HG02870 (cell line): Measurements from ENCODE around the gene DARS1.

ENCODE experiments used
- ATAC-seq: cut with Tn5 transposase; IDR thresholded peaks from one replicate; pipeline ENCODE4 v1.9.1; 2021; ENCODE audit warnings: mild to moderate bottlenecking, moderate library complexity; ENCODE audit not compliant: unreplicated experiment

DARS1 gene

DNA sequence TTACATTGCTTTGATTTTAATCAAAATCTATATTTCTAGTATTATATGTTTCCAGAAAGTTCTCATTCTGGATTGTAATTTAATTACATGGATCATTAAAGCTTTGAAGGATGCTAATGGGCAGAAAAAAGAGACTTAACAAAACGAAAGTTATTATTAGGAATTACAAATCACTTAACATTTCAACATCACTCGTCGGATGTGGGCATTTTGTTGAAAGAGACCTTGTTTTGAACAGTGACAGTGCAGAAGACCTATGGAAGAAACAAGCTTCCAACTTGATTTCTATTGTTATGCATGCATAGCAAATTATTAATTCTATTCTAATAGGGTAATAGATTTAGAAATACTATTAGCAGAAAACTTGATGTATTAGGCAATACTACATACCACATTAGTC, 31.4 kb upstream of the DARS1 start:
- no peak for ATAC-seq

DNA sequence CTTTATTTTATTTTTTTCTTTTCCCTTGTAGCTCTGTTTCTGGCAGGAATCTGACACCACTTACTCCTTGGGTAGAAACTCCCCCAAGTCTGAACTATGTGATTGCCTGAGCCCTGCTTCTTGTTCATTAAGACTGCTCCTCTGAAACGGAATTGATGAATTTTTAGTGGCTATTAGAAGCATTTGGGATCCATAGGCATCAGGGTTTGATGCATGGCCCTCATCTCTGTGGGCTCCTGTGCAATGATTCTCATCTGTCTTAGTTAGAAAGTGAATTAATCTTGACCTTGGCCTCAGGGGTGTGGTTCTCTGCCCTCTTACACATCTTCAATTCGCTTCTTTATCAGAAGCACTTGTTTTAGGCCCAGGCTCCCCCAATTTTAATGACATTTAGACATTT, 31.0 kb upstream of the DARS1 start:
- ATAC-seq: no peak

GRCh38 chr2:136015699-136016098, 30.3 kb upstream of the DARS1 start:
- no peak for ATAC-seq

DNA sequence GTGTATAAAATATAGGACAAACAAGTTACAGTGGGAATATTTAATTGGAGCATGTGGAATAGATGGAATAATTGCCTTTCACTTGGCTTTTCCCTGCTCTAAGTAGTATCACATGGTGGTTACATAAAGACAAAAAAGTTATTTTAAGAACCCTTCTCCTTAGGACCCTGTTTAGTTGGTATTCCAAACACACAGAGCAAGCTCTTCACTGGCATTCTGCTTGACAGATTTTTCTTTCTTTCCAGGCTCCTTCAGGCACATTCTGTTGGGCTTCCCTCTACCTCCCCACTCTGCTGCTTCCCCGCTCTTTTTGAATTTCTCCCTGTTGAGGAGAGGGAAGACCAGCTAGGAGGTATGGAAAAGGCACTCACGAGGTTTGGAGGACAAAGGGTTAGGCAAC, 29.0 kb upstream of the DARS1 start:
- no peak for ATAC-seq

GRCh38 chr2:136013955-136014354, 28.5 kb upstream of the DARS1 start:
- no peak for ATAC-seq

DNA sequence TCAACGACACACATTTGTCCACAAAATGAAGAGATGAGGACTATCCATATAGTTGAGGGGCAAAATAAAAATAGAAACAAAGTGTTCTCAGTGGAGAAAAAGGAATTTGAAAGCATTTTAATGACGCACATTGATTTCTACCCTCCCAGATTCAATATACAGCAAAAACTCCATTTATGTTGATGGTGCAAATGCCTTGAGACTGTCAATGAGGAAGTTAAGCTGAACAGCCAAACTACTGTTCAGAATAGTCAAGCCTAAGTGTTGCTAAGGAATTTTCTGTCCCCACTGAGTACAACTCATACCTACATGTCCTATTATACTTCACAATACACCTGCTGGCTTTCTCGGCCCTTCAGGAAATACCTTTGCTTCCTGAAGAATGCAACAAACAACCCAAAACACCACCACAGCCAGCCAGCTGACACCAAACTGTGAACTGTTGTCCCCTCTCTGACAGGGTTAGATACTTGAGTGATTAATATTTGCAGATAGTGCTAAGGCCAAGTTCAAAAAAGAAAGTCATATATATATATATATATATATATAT, 27.8 kb upstream of the DARS1 start:
- no peak for ATAC-seq

DNA sequence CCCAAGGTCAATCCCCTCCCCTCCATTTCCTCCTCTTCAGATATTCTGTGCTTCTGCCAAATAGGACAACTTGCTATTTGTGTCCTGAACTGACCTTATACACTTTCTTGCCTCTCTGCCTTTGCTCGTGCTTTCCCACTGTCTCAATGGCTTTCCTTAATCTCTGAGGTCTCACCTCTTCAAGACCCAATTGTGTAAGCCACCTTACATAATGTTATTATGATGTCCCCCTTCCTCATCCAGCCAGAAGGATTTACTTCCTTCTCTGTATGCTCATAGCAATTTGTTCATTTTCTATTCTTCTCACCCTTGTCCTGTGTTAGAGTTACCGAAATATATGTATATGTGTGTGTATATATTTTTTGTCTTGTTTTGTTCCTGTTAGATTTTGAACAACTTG, 26.9 kb upstream of the DARS1 start:
- ATAC-seq: no peak

DNA sequence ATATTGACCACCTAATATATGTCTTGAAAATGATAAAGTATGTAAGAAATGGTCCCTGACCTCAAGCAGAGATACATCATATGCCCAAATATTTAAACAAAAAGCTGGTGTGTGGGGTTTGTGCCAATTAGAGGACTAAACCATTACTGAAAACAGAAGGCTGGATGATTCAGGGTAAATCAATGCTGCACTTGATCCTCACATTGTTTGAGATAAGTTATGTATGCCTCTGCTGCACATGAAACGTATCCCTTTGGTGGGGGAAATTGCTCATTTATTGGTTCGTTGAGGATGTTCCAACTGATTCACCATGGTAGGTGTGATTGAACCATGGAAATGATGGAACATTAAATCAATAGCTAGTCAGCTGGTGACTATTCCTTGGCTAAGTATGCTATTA, 24.7 kb upstream of the DARS1 start:
- no peak for ATAC-seq

- no peak for ATAC-seq
These were observed 22.9 kb upstream of the DARS1 start for GRCh38 chr2:136008205-136008865.

- ATAC-seq: no peak
These were observed 21.2 kb upstream of the DARS1 start for GRCh38 chr2:136006658-136007057.

- peak; percentile 66 for ATAC-seq
These were observed 20.2 kb upstream of the DARS1 start for GRCh38 chr2:136005462-136006196.

DNA sequence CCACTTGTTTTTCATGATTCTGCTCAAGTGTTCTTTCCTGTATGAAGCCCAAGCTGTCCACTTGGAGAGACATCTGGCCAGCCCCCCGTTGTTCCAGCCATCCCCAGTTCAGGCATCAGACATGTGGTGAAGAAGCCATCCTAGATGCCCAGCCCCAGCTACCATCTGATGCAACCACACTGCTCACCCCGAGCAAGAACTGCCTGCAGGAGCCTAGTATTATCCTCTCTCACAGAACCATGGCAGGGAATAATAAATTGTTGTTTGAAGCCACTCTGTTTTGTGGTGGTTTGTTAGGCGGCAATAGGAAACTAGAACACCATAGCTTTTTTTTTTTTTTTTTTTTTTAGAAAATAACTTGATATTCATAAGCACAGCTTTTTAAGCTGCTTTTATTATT, 19.5 kb upstream of the DARS1 start:
- ATAC-seq: no peak

DNA sequence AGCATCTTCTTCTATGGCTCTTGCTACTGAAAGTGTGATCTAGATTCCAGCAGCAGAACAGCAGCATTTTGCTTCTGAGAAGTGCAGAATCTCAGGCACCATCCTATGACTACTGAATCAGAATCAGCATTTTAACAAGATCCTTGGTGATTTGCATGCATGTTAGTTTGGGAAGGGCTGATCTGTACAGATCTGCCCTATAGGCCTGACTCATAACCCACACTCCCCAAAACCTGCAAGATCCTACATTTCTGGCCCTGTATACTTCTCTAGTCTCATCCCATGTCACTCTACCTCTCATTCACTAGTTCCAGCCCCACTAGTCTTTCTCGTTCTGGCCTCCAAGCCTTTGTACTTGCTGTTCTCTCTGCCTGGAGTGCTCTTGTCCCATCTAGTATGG, 15.7 kb upstream of the DARS1 start:
- no peak for ATAC-seq

DNA sequence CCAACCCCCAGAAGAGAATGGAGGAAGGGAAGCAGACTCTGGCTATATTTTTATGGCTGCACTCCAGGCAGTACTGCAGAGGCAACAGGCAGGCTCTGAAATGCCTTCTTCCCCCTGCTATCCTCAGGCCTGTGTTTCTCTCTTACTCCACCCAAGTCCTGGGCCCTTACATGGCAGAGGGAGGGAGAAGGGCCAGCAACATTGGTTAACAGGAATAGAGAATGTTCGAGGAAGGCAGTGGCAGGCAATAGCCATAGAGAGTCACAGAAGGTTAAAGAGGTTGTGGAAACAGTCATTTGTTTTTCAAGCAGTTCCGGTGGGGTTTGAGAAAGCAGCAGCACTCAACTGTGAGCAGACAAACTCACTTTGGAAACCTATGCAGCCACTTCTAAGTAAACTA, 15.1 kb upstream of the DARS1 start:
- peak; percentile 74 for ATAC-seq

- no peak for ATAC-seq
These were observed 14.5 kb upstream of the DARS1 start for GRCh38 chr2:135999899-136000298.

DNA sequence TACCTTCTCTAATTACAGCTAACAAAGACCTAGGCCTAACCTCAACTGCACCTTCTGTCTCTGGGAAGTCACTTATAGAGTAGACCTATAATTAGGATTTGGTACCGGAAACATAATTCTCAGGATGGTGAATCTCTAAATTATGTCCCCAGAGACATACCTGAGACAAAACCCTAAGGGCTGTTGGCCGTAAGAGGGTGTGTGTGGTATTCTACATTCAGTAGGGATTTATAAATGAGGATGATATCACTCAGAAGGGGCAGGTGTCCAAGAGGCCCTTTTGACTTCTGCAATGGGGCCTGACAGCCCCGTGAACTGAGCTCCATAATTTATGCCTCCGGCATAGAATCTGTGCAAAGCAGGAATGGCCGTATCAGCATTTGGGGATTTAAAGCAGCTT, 13.5 kb upstream of the DARS1 start:
- no peak for ATAC-seq

- ATAC-seq: no peak
These were observed 12.0 kb upstream of the DARS1 start for GRCh38 chr2:135997380-135997779.

DNA sequence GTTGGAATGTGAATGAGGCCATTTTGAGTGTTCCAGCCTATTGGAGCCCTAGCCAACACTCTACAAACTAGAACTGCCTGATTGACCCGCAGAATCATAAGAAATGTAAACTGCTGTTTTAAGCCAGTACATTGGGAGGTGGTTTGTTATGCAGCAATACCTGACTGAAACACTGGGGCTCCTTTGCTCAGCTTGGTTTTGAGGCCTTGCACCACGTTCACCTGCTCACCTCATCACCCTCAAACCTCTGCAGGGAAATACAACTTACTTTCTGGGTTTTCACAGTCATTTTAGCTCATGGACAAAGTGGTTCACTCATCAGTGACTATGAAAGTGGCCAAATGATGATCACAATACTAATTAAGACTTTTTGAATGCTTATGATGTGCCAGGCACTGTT, 10.9 kb upstream of the DARS1 start:
- no peak for ATAC-seq

- ATAC-seq: no peak
These were observed 8.9 kb upstream of the DARS1 start for GRCh38 chr2:135994281-135994680.

DNA sequence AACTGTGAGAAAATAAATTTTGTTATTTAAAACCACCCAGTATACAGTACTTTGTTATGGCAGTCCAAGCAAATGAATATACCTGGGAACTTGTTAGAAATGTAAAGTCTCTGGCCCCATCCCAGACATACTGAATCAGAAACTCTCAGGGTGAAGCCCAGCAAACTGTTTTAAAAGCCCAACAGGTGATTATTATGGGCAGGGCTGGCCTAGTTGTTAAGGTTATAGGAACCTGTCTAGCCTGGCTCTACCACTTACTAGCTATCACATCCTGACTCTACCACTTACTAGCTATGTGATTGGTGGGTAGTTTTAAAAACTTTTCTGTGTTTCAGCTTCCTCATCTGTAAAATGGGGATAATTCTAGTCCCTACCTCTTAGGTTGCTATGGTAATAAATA, 8.0 kb upstream of the DARS1 start:
- ATAC-seq: no peak

DNA sequence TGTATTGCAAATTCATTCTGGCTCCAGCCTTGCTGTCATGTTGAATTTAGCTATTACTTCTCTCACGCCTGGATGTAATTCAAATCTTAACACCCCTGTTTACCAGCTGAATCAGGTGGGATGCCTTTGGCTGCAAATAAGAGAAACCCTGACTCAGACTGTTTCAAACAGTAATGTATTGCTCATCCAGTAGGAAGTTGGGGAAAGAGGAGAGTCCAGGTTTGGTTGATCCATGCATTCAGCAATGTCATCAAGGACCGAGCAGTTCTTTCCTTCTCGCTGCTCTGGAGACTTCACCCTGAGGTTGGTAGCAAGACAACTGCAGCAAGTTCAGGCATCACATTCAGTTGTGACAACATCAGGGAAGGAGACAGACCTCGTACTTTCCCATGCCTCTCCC, 6.4 kb upstream of the DARS1 start:
- ATAC-seq: no peak

- no peak for ATAC-seq
These were observed 2.0 kb upstream of the DARS1 start for GRCh38 chr2:135987441-135987840.

GRCh38 chr2:135986507-135986906, 1.1 kb upstream of the DARS1 start:
- no peak for ATAC-seq
